DMS53 (cell line): ENCODE data around the gene ATG9A.
"Not testable (repeated sequence)": the region's sequence is repeated elsewhere in the genome, so short reads cannot be mapped to it uniquely, and the experiment has no call there.

Experiments
- DNase-seq: peaks from one replicate; lab custom pipeline; 2025; lab: John Stamatoyannopoulos, UW

Gene ATG9A

DNA sequence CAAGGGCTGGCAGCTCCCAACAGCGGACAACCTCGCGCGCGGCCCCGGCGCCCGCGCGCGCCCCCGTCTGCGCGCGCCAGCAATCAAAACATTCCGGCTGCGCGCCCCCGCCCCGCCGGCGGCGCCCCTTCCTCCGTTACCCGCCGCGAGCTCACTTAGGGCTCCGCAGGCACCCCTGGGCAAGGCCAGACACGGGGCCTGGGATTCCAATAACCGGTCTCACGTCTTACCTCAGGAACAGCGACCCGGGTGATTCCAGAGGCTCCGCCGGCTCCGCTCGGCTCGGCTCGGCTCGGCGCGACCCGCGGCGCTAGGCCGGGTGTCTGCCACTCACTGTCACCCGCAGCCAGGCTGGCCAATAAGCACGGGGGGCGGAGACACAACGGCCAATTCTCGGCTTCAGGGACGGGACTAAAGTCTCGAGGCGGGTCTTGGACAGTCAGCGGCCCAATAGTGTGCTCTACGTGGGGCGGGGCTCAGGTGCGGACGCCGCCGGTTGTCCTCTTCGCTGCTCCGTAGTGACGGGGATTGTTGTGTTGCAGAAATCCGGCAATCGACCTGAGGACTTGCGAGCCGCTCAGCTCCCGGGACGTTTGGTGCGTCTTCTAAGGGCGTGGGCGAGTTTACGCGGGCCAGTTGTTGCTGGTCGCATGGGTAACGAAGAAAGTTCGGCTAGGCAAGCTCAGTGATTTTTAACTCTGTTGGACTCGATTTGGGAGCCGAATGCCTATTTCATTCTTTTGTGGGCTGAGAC, at the start of gene ATG9A, which contains the start of gene ANKZF1:
Gene ATG9A (minus strand): TSS at position 332 of the 754 bp plus-strand sequence. CDS start 1,612 bp downstream, outside the sequence.
Gene ANKZF1 (plus strand): TSS at position 502 of the 754 bp plus-strand sequence. CDS start 452 bp downstream, outside the sequence.
- DNase-seq = peak; percentile 99

DNA sequence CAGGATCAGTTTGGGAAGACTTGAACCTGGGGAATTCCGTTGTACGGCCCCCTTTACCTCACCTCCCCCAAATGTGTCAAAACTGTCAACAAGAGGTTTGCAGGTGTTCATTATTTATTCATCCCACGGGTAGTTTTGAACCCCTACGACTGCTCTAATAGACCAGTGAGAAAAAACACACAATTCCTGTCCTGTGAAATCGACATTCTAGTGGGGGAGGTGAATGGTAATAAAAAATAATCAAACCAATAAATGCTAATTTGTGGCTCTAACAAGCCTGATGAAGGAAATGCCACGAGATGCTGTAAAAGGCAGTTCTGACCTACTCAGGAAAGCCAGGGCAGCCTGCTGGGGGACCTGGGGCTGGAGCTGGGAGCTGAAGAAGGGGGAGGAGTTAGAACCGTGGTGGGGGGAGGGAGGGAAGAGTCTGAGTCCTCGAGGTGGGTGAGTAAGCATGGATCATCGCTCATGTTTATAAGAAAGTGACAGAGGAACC, 49.3 kb upstream of the ATG9A start:
- DNase-seq = no peak

DNA sequence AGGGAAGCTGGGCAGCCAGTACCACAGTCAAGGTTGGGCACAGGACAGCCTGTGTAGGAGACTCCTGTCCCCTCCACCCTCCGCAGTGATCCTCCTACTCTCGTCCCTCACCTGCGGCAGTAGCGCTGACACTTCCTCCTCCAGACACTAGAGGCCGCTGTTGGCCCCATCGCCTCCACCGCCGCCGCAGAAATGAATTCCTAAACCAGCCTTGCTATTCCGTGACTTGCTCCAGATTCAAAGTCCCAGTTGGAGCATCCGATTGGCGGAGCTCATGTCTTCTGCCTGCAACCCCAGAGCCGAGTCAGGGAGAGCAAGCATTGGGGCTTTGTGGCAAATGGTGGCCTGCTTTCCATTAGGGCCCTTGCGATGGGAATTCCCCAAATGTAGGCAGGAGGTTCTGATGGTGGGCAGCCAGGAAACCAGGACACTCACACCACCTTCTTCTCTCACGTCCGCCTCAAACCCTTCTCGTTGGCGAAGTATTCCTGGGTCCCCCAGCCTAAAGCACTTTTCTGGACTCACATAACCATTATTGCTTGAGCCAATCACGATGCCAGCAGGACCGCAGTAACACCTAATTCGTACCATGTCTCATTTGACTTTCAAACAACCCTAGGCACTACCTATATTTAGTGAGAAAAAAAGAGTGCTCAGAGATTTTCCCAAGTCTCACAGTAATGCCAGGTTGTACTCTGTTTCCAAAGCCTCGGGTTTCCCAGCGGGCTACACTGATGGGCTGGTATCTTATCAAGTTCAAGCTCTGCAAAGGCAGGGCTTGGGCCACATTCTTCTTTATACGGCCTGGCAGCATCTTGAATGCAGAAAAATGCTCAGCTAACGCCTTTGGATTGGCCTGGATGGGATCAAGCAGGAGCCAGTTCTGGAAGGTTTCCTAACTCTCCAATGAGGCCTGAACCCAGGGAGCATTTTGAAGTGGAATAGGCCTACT, 48.5 kb upstream of the ATG9A start:
- peak; percentile 85 for DNase-seq

DNA sequence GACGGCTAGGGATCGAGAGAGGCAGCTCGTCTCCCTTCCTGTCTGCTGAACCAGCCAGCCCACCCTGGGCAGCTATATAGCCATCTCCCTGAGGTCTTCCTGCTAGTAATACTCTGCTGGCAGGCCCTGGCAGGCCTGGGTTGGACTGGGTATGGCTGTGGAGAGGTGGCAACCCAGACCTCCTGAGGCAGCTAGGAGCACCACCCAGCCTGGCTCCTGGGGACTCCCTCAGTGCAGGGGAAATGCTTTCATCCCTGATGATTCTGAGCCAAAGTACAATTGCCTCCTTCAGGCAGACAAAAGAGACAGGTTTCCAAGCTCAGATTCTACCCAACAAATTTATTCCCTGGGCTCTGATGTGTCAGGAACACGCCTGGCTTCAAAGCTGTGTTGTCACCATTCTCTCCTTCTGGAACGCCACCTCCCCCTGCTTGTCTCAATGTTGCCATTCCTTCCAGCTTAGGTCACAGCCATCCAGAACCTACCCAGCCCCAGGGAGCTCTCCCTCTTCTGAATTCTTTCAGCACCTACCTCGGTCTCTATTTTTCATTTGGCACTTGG, 45.0 kb upstream of the ATG9A start:
- no peak for DNase-seq

DNA sequence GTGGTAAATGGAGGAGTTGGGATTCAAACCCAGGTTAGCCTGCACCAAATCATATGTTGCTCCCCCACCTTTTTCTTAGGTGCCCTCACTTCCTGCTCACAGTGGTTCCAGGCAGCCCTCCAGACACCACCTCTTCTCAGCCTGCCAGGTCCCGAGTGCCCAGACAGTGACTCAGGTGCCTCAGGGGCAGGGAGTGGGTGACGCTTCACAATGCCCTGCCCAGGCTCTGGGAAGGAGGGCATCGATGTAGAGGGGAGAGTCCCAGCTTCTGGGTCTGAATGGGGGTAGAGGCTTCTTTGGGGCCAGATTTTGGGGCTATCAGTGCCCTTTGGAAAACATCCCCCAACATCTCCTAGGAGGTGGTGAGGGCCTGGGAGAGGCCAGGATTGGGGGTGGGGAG, 44.5 kb upstream of the ATG9A start:
- no peak for DNase-seq

DNA sequence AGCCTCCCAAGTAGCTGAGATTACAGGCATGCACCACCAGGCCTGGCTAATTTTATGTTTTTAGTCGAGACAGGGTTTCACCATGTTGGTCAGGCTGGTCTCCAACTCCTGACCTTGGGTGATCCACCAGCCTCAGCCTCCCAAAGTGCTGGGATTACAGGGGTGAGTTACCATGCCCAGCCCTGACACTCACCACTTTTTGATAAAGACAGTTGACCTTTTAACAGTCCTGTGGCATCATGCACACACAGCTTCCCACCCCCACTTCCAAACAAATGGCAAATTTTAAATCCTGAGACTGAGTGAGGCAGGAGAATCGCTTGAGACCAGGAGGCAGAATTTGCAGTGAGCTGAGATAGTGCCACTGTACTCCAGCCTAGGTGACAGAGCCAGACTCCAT, 43.6 kb upstream of the ATG9A start:
- DNase-seq = no peak

DNA sequence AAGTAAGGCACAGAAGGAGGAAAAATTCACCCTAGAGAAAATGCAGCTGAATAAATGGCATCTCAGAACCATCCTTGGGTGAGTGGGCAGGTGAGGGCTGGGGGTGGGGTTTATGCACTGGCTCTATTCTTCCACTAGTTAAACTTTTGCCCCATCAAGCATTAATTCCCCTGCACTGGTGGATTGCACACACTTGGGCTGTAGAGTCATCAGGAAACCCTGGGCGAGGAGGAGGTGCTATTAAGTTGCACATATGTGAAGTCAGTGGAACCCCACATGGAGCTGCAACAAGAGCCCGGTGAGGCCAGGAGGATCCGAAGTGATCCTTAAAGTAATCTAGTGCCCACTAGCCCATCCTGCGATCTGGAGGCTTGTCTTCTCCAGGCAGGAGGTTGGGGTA, 42.9 kb upstream of the ATG9A start:
- DNase-seq = no peak

DNA sequence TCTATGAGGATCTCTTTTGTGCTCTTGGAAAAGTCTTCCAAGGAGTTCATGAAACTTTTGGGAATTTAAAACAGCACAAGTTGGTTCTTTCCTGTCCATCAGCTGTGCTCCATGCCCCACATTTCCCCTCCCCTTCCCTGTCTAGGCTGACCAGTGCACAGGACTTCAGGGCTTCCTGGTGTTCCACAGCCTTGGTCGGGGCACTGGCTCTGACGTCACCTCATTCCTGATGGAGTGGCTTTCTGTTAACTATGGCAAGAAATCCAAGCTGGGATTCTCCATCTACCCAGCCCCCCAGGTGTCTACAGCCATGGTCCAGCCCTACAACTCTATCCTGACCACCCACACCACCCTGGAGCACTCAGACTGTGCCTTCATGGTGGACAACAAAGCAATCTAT, 41.6 kb upstream of the ATG9A start:
- no peak for DNase-seq

DNA sequence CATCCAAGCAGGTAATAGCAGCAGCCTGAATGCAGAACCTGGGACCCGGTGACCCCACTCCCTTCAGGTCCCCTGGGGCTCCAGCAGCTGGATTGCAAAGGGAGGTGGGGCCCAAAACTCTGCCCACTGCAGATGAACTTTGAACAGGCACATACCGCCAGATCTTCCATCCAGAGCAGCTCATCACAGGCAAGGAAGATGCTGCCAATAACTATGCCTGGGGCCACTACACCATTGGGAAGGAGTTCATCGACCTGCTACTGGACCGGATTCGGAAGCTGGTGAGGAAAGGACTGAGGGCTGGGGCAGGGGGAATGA, 40.6 kb upstream of the ATG9A start:
- no peak for DNase-seq

DNA sequence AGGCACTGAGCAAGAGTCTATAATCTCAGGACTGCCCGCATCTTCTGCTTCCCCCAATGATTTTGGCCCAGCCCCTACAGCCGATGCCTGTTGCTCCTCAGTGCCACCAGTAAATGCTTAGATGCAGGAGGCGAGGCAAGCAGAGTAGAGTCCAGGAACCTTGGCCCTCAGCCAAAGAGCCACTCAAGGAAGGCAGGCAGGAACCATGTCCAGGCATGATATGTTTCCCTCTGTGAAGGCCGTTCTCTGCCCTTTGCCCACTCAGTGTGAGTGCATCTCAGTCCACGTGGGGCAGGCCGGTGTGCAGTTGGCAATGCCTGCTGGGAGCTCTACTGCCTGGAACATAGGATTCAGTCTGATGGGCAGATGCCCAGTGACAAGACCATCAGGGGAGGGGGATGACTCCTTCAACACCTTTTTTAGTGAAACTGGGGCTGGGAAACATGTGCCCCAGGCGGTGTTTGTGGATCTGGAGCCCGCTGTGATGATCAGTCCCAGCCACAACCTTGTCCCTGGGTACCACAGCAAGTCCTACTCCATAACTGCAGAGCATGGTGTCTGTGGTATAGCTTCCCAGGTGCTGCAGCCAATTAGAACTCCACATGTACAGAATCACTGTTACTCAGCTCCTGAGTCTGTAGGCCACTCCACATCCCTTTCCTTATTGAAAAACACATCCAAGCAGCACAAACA, 40.1 kb upstream of the ATG9A start:
- DNase-seq = peak; percentile 65

DNA sequence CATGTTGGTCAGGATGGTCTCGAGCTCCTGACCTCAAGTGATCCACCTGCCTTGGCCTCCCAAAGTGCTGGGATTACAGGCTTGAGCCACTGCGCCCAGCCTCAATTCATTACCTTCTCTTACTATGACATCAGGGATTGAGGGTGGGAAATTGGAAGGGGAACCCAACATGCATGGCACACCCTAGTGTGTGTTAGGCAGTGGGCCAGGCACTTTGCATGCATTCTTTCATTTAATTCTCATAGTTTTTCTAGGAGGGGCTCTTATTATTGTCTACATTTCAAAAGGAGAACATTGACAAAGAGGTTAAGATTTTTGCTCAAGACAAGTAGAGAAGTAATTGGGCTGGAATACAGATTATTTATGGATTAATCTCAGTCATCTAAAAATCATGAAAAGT, 38.9 kb upstream of the ATG9A start:
- DNase-seq = no peak

DNA sequence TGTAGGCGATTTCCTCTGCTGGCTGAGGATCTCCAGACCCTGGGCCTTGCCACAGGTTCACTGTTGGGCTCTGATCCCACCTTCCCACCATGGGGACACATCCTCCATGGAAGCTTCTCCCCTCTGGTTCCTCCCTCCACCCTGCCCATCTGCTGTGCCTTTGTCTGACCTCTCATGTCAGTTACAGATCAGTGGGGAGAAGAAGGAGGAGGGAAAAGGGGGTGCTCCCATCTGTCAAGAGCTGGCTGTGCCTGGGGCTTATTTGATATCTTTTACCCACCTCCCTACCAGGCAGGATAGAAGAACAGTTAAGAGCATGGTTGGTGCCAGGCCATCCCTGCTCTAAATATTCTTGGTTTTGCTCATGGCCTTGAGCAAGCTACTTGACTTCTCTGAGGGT, 37.5 kb upstream of the ATG9A start:
- no peak for DNase-seq

GRCh38 chr2:219266232-219266631, 36.8 kb upstream of the ATG9A start:
- no peak for DNase-seq

- no peak for DNase-seq
Observed at GRCh38 chr2:219261024-219261855, 31.8 kb upstream of the ATG9A start.

DNA sequence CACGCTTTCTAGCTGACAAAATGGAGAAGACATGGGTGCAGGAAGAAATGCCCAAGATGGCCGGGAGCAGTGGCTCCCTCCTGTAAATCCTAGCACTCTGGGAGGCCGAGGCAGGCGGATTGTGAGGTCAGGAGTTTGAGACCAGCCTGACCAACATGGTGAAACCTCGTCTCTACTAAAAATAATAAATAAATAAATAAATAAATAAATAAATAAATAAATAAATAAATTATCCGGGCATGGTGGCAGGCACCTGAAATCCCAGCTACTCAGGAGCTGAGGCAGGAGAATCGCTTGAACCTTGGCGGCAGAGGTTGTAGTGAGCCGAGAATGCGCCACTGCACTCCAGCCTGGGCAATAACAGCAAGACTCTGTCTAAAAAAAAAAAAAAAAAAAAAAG, 29.5 kb upstream of the ATG9A start:
- DNase-seq = not testable (repeated sequence)

DNA sequence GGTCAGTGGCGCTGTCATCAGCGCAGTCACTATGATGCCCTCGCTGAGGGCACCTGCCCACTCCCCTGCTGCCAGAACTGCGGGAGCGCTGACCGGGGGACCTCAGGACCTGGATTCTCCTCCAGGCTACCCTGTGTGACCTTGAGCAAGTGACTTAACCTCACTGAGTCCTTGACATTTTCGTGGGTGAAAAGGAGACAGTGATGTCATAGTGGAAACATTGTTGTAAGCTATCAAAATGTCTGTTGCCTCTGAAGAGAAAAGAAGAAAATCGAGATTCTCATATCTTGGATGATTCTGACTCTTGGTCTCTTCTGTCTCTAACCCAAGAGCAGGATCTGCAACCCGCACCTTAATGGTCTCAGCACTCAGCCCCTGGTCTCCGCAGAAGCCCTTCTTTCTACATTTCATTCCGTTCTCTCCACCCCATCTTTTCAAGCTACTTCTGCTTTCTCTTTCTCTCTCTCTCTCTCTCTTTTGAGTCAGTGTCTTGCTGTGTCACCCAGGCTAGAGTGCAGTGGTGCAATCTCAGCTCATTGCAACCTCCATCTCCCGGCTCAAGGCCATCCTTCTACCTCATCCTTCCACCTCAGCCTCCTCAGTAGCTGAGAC, 25.3 kb upstream of the ATG9A start:
- peak; percentile 30 for DNase-seq

- DNase-seq = peak; percentile 92
Observed at GRCh38 chr2:219253753-219254589, 24.5 kb upstream of the ATG9A start, which contains the start of gene TUBA4A. TSS of gene TUBA4A (minus strand) at chr2:219253918. CDS start at chr2:219253858, 60 bp downstream.

DNA sequence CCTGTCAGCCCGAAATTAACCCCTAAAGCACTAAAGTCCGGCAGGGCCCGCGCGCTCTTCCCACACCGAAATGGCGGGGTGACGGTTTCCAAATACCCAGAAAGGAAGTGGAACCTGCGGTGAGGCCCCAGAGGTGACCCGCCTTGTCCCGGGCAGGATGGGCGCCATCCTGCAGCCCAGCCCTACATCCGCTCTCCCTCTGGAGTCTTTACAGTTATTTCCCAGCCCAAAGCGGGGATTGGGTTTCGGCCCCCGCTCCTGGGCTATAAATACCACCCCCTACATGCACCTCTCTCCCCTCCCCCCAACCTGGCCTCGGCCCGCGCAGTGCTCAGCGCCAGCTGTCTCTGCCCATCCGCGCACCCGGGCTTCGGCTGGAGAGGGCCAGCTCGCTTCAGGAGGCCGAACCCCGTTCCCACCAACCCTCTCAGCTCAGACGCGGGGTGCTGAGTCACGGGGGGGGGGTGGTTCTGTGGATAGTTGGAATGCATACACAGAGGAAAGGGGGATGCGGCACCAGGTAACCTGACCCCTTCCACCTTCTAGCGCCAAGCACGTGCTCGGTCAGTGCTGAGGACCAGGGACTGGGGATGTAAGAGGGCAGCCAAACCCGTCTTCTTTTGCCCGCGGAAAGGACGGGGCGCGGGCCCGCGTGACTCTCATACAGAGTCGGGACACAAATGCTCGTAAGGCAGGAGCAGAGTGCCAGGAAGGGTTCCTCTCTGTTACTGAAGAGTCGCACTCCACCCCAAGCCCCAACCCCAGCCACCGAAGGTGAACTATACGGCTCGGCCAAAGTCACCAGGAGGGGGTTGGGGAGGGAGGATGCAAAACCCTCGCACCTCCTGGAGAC, 23.7 kb upstream of the ATG9A start, which contains the start of gene TUBA4B:
Gene TUBA4B (plus strand): TSS at position 344 of the 853 bp plus-strand sequence. CDS start 165 bp downstream, at position 509.
- DNase-seq = peak; percentile 69

- DNase-seq = peak; percentile 61
Observed at GRCh38 chr2:219252570-219252899, 23.1 kb upstream of the ATG9A start.
